Measurements from ENCODE around the gene RGL2. TPM values are rescaled to one million over a fixed set of nuclear protein-coding genes. Genes with fewer than 3 reads are reported as not detected.
"Not testable (repeated sequence)": the region's sequence is repeated elsewhere in the genome, so short reads cannot be mapped to it uniquely, and the experiment has no call there.

RGL2 gene, protein sequence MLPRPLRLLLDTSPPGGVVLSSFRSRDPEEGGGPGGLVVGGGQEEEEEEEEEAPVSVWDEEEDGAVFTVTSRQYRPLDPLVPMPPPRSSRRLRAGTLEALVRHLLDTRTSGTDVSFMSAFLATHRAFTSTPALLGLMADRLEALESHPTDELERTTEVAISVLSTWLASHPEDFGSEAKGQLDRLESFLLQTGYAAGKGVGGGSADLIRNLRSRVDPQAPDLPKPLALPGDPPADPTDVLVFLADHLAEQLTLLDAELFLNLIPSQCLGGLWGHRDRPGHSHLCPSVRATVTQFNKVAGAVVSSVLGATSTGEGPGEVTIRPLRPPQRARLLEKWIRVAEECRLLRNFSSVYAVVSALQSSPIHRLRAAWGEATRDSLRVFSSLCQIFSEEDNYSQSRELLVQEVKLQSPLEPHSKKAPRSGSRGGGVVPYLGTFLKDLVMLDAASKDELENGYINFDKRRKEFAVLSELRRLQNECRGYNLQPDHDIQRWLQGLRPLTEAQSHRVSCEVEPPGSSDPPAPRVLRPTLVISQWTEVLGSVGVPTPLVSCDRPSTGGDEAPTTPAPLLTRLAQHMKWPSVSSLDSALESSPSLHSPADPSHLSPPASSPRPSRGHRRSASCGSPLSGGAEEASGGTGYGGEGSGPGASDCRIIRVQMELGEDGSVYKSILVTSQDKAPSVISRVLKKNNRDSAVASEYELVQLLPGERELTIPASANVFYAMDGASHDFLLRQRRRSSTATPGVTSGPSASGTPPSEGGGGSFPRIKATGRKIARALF
- total RNA-seq (10 to 100 TPM; 42.1 to 56.2 TPM), total RNA-seq (62.6 to 83.6 reads per million in 2 donors)

DNA sequence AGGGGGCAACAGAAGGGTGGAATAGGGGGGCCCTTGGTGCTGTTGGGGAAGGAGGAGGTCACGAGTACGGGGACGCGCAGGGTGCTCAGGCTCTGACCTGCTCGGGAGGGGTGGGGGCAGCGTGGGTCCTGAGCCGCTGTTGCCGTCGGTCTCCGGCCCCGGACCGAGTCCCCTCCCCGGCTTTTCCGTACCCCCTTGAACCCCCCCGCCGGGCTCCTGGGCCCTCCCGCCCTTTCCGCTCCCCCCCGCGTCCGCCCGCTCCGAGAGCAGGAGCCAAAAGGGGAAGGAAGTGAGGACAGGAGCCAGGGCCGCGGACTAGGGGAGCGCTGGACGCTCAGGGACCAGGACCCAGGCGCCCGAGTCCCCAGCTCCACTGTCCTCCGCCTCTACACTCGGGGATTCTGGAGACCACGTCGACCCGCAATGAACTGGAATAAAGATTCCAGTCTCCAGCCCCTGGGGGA is at the start of gene RGL2:
RGL2 (minus strand) TSS at position 170 of the 464 bp plus-strand sequence. CDS start 332 bp downstream, outside the sequence.
- Mint-ChIP-seq H3K27ac (peak within 1 kb of the TSS; percentile 98), H3K4me1 (peaks cover 36% of the 10 kb centered on the region), H3K36me3 (ENCODE audit: low read depth) (peaks cover 16% of the 10 kb centered on the region)

DNA sequence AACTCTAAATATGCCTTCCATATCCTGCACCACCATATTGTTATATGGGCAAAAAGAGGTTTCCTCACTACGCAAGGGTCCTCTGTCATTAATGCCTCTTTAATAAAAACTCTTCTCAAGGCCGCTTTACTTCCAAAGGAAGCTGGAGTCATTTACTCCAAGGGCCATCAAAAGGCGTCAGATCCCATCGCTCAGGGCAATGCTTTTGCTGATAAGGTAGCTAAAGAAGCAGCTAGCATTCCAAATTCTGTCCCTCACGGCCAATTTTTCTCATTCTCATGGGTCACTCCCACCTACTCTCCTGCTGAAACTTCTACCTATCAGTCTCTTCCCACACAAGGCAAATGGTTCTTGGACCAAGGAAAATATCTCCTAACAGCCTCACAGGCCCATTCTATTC is 49.1 kb upstream of the RGL2 start:
- Mint-ChIP-seq H3K27me3 (no peaks in the 10 kb centered on the region), H3K4me3 (no peak overlapping the region), H3K36me3 (ENCODE audit: low read depth) (no peaks in the 10 kb centered on the region), H3K27ac (peak overlapping the region; percentile 82), H3K4me1 (peaks cover 43% of the 10 kb centered on the region)
- no peaks in the 10 kb centered on the region for H3K9me3 ChIP-seq (ENCODE audit: control insufficient read depth, low read length, poor library complexity, severe bottlenecking)
- no peak for DNase-seq
- no peak for ATAC-seq

More for the DNA sequence above, at the start of gene RGL2:
- no peaks in the 10 kb centered on the region for H3K9me3 ChIP-seq (ENCODE audit: control insufficient read depth, low read length, poor library complexity, severe bottlenecking)
- H3K27me3 Mint-ChIP-seq: no peaks in the 10 kb centered on the region
- DNase-seq (peak; percentile 40 to 53 (median 49)), ATAC-seq (peak; percentile 32)
- H3K4me3 Mint-ChIP-seq: peak within 1 kb of the TSS; percentile 98

DNA sequence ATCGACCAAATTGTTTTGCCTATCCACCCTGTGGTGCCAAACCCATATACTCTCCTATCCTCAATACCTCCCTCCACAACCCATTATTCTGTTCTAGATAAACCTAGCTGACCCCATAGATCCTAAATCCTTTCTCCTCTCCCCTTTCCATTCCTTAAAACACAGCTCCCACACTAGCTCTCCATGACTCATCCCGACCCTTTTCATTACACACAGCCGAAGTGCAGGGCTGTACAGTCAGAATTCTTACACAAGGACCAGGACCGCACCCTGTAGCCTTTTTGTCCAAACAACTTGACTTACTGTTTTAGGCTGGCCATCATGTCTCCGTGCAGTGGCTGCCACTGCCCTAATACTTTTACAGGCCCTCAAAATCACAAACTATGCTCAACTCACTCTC is 48.2 kb upstream of the RGL2 start:
- H3K9me3 ChIP-seq (ENCODE audit: control insufficient read depth, low read length, poor library complexity, severe bottlenecking); DNase-seq; H3K4me3 Mint-ChIP-seq; H3K36me3 Mint-ChIP-seq (ENCODE audit: low read depth); H3K27me3 Mint-ChIP-seq; ATAC-seq: not testable (repeated sequence)
- Mint-ChIP-seq H3K4me1 (peaks cover 43% of the 10 kb centered on the region), H3K27ac (peak overlapping the region; percentile 47)

DNA sequence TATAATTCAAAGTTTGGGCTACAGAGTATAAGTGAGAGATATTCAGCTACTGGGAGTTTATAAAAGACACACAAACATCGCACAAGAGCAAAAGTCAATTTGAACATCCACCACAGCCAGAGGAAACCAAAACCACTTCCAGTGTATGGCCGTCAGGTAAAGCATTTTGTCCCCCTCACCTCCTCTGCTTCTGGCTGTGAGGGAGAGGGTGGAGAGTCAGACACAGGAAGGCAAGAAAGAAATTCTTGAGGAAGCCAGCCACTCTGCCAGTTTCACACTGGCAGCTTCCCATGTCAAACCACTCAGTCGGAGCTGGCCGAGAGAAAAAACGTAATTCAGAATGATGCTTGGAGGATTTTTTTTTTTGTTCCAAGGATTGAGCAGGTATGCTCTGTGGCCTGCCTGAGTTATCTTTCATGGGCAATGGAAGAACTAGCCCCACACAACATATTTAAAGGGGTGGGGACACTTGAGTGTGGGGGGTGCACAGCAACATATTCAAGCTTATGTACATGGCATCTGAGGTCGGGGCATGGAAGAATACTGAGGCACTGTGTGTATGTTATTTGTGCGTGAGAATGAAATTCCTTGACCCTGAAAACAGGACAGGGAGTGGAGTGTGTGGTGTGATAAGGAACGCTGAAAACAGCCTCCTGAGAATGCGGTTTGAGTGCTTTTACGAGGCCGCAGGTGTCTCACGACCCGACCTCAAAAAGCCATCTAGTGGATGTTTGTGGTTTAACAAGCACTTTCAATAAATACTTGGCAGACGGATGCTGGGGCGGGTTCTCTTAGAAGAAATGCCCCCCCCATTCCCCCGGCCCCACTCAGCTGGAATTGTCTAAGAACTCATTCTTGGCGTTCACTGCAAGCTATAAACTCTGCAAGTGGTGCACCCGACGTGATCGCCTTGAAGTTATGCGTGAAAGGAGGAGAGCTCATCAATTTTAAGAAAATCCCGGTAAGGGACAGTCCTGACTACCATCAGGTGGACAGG is 46.3 kb upstream of the RGL2 start:
- peak; percentile 55 for ATAC-seq
- Mint-ChIP-seq H3K36me3 (ENCODE audit: low read depth) (no peaks in the 10 kb centered on the region), H3K27ac (peak overlapping the region; percentile 99), H3K4me1 (peaks cover 43% of the 10 kb centered on the region), H3K27me3 (no peaks in the 10 kb centered on the region), H3K4me3 (peak overlapping the region; percentile 91)
- H3K9me3 ChIP-seq (ENCODE audit: control insufficient read depth, low read length, poor library complexity, severe bottlenecking): no peaks in the 10 kb centered on the region
- DNase-seq: peak; percentile 42 to 58 (median 51)

DNA sequence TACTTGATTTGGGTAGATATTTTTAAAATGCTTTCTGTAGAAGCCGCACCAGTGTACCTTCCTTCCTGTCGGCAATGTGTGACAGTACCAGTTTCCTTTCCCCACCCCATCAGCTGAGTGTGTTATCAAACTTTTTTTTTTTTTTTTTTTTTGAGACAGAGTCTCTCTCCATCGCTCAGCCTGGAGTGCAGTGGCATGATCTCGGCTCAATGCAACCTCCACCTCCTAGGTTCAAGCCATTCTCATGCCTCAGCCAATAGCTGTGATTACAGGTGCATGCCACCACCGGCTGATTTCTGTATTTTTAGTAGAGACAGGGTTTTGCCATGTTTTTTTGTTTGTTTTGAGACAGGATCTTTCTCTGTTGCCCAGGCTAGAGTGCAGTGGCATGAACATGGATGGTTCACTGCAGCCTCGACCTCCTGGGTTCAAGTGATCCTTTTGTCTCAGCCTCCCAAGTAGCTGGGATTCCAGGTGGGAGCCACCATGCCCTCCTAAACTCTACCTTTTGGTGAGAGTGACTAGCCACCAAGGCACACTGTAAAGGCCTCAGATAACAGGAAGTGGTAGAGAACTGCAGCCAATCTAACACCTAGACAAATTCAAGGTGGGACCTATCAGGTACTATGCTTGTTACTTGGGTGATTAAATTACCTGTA is 45.3 kb upstream of the RGL2 start:
- no peaks in the 10 kb centered on the region for H3K27me3 Mint-ChIP-seq
- H3K9me3 ChIP-seq (ENCODE audit: control insufficient read depth, low read length, poor library complexity, severe bottlenecking): no peaks in the 10 kb centered on the region
- peak overlapping the region; percentile 91 for H3K4me3 Mint-ChIP-seq
- ATAC-seq (peak; percentile 79), DNase-seq (peak; percentile 35 to 57 (median 42))
- peaks cover 34% of the 10 kb centered on the region for H3K4me1 Mint-ChIP-seq
- no peaks in the 10 kb centered on the region for H3K36me3 Mint-ChIP-seq (ENCODE audit: low read depth)
- H3K27ac Mint-ChIP-seq: peak overlapping the region; percentile 99

DNA sequence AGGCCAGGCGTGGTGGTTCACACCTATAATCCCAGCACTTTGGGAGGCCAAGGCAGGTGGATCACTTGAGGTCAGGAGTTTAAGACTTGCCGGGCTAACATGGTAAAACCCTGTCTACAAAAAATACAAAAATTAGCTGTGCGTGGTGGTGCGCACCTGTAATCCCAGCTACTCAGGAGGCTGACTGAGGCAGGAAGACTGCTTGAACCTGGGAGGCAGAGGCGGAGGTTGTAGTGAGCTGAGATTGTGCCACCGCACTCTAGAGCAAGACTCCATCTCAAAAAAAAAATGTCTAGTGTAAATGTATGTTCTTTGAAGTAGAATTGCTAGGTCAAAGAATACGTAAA is 44.8 kb upstream of the RGL2 start:
- peak in 1 of 3 donors; percentile 37 for DNase-seq
- ATAC-seq; H3K36me3 Mint-ChIP-seq (ENCODE audit: low read depth); H3K9me3 ChIP-seq (ENCODE audit: control insufficient read depth, low read length, poor library complexity, severe bottlenecking); H3K27me3 Mint-ChIP-seq: not testable (repeated sequence)
- Mint-ChIP-seq H3K4me3 (peak overlapping the region; percentile 91), H3K4me1 (peaks cover 33% of the 10 kb centered on the region), H3K27ac (peak overlapping the region; percentile 99)

DNA sequence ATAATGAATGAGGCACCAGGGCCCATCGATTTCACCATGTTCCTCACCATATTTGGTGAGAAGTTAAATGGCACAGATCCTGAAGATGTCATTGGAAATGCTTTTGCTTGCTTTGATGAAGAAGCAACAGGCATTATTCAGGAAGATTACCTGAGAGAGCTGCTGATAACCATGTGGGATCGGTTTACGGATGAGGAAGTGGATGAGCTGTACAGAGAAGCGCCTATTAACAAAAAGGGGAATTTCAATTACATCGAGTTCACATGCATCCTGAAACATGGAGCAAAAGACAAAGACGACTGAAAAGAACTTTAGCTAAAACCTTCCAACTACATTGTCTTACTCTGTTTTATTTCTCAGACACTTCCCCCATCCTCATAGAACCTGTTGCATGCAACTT is 40.5 kb upstream of the RGL2 start:
- peaks cover 10% of the 10 kb centered on the region for H3K4me1 Mint-ChIP-seq
- H3K27me3 Mint-ChIP-seq: no peaks in the 10 kb centered on the region
- H3K27ac Mint-ChIP-seq: peak overlapping the region; percentile 74
- ATAC-seq (no peak), DNase-seq (no peak)
- H3K36me3 Mint-ChIP-seq (ENCODE audit: low read depth): no peaks in the 10 kb centered on the region
- no peaks in the 10 kb centered on the region for H3K9me3 ChIP-seq (ENCODE audit: control insufficient read depth, low read length, poor library complexity, severe bottlenecking)
- H3K4me3 Mint-ChIP-seq: no peak overlapping the region

DNA sequence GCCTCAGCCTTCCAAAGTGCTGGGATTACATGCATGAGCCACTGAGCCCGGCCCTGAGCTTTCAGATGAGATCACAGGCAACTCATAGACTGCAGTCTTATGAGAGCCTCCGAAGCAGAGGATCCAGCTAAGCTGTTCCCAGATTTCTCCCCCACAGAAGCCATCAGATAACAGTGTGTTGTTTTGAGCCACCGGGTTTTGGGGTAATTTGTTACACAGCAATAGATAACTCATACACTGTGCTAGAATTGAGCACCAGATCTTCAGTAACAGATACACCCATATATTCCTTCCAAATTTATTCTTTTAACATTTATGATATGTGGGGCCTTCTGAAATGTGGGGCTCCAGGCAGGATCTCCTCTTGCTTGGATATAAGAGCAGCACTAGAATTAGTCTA is 37.8 kb upstream of the RGL2 start:
- Mint-ChIP-seq H3K36me3 (ENCODE audit: low read depth) (no peaks in the 10 kb centered on the region), H3K27ac (no peak overlapping the region), H3K4me3 (no peak overlapping the region), H3K4me1 (peaks cover 3% of the 10 kb centered on the region), H3K27me3 (no peaks in the 10 kb centered on the region)
- no peaks in the 10 kb centered on the region for H3K9me3 ChIP-seq (ENCODE audit: control insufficient read depth, low read length, poor library complexity, severe bottlenecking)
- no peak for DNase-seq
- no peak for ATAC-seq

DNA sequence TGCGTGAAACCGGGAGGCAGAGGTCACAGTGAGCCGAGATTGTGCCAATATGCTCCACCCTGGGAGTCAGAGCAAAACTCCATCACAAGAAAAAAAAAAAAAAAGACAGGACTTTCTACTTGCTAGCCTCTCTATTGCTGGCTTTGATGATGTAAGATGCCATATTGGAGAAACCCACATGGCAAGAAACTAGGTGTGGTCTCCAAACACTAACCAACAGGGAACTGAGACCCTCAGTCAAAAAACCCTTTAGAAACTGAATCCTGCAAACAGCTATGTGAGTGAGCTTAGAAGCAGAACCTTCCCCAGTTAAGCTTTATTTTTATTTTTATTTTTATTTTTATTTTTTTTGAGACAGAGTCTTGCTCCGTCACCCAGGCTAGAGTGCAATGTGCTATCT is 37.2 kb upstream of the RGL2 start:
- no peak for DNase-seq
- Mint-ChIP-seq H3K36me3 (ENCODE audit: low read depth) (no peaks in the 10 kb centered on the region), H3K4me3 (no peak overlapping the region), H3K4me1 (peaks cover 3% of the 10 kb centered on the region), H3K27me3 (no peaks in the 10 kb centered on the region), H3K27ac (peak overlapping the region; percentile 56)
- no peaks in the 10 kb centered on the region for H3K9me3 ChIP-seq (ENCODE audit: control insufficient read depth, low read length, poor library complexity, severe bottlenecking)
- ATAC-seq: no peak

DNA sequence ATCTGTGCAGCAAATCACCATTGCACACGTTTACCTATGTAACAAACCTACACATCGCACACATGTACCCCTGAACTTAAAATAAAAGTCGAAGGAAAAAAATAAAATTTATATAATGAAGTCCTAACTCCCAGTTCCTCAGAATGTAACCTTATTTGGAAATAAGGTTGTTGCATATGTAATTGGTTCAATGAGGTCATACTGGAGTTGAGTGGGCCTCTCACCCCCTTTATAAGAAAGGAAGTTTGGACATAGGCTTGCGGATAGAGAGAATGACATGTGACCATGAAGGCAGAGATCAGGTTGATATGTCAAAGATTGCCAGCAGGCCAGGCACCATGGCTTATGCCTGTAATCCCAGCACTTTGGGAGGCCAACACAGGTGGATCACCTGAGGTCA is 34.9 kb upstream of the RGL2 start:
- no peaks in the 10 kb centered on the region for H3K9me3 ChIP-seq (ENCODE audit: control insufficient read depth, low read length, poor library complexity, severe bottlenecking)
- DNase-seq (no peak), ATAC-seq (no peak)
- no peaks in the 10 kb centered on the region for H3K36me3 Mint-ChIP-seq (ENCODE audit: low read depth)
- no peaks in the 10 kb centered on the region for H3K27me3 Mint-ChIP-seq
- peak overlapping the region; percentile 54 for H3K27ac Mint-ChIP-seq
- no peak overlapping the region for H3K4me3 Mint-ChIP-seq
- H3K4me1 Mint-ChIP-seq: peaks cover 4% of the 10 kb centered on the region

DNA sequence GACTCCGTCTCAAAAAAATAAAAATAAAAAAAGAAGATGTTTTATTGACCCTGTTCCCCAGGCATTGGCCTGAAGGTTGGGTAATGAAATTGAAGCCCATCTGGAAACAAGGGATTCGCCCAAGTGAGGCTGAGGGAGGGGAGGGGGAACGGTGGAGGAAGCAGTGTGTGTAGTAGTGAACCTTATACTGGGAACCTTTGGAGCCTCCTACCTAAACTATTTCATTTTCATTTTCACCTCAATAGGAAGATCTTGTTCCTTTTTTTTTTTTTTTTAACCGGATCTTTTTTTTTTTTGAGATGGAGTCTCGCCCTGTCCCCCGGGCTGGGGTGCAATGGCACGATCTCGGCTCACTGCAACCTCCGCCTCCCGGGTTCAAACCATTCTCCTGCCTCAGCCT is 32.0 kb upstream of the RGL2 start:
- Mint-ChIP-seq H3K4me3 (no peak overlapping the region), H3K27me3 (no peaks in the 10 kb centered on the region), H3K4me1 (peaks cover 7% of the 10 kb centered on the region), H3K27ac (peak overlapping the region; percentile 43), H3K36me3 (ENCODE audit: low read depth) (no peaks in the 10 kb centered on the region)
- no peak for ATAC-seq
- no peak for DNase-seq
- H3K9me3 ChIP-seq (ENCODE audit: control insufficient read depth, low read length, poor library complexity, severe bottlenecking): no peaks in the 10 kb centered on the region

DNA sequence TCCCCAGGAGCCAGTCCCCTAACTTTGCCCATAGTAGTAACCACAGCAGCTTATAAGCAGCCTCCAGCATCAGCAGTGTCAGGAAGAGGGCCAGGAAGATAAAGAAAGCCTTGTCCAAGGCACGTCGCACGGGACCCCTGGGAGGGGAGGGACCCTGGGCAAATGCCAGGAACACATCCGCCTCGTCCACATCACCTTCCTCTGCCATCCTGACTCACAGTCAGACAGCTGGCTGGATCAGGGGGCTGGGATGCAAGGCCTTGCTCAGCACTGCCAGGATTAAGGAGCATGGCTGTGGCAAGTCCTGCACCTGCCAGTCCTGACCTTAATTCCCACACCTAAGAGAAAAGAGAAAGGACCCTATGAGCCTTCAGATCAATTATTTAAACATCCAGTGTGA is 30.3 kb upstream of the RGL2 start:
- Mint-ChIP-seq H3K4me3 (no peak overlapping the region), H3K27me3 (no peaks in the 10 kb centered on the region), H3K36me3 (ENCODE audit: low read depth) (no peaks in the 10 kb centered on the region), H3K4me1 (peaks cover 5% of the 10 kb centered on the region), H3K27ac (no peak overlapping the region)
- DNase-seq (no peak), ATAC-seq (no peak)
- H3K9me3 ChIP-seq (ENCODE audit: control insufficient read depth, low read length, poor library complexity, severe bottlenecking): no peaks in the 10 kb centered on the region

Data from T-helper 17 cell (primary cell).